Middle frontal gyrus (tissue), 1 donor: Measurements from ENCODE around the gene PDE1C.

ENCODE experiments used
- DNase-seq: peaks from one replicate; pipeline ENCODE4 v3.0.0-alpha.2; 2015; ENCODE audit warnings: low spot score; ENCODE audit errors: extremely low spot score

Gene PDE1C

GRCh38 chr7:31785101-31785500 is 285.1 kb downstream of the PDE1C start:
- DNase-seq = no peak

- no peak for DNase-seq
Measured at GRCh38 chr7:31783221-31783620, 287.0 kb downstream of the PDE1C start.

GRCh38 chr7:31782411-31782991 is 287.7 kb downstream of the PDE1C start:
- peak; percentile 49 for DNase-seq

DNA sequence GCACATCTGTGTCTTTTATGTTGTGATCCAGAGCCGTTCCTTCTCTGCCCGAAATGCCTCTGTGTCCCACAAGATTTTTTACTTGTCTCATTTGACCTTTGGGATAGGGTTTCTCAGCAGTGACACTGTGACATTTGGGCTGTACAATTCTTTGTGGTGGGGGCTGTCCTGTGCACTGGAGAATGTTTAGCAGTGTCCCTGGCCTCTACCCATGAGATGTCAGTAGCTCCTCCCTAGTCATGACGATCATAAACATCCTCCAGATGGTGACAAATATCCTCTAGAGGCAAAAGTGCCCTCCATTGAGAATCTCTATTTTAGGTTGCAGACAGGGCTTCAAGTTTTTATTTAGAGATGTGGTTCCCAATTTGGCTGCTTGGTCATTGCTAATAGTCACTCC is 291.9 kb downstream of the PDE1C start:
- no peak for DNase-seq

DNA sequence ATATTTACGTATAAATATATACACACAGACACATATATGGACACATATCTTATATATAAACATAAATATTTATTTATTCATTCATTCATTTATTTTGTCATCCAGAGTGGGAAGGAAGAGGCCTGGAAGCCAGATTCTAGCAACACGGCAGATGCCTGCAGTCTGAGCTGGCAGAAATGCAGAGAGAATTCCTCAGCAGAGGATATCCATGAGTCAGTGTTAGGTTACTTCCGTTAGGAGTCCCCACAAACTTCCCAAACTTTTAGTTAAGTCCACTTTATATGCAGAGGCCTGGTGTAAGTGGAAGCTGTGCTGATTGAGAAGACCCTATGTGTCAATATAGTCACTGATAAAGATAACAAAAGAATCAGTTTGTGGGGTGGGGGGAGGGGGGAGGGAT is 293.6 kb downstream of the PDE1C start:
- DNase-seq = no peak

DNA sequence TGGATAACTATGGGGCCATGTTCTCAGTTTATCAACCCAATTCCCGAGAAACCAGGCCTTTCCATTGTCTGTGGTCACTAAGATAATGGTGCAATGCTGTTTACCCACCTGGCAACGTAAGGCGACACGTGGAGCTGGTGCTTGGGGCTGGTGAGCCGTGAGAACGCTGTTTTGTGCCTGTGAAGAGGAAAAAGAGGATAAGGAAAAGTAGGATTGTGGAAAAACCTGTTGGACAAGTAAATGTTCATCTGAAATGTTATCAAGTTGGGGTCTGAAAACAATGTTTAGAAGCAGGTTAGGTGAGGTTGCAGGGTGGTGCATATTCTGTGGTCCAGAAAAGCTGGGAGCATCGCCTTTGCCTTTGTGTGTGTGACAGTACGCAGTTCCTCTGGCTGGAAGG is 294.7 kb downstream of the PDE1C start:
- DNase-seq = no peak

DNA sequence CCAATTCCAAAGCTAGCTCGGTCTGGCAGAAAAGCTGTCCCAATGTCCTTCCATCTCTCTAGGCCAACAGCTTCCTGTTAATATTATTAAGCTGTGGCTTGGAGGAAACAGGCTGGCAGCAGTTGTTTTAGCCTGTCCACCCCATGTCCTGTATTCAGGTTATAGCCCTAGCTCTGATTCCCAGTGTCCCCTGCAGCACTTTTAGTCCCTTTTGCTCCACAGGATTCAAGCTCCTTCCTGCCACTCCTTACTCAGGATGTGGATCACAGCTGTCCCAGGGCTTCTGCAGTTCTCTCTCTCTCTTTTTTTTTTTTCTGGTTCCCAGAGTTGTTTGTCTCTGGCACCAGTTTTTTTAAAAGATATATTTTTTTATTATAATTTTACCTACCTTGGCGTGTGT is 298.0 kb downstream of the PDE1C start:
- no peak for DNase-seq

DNA sequence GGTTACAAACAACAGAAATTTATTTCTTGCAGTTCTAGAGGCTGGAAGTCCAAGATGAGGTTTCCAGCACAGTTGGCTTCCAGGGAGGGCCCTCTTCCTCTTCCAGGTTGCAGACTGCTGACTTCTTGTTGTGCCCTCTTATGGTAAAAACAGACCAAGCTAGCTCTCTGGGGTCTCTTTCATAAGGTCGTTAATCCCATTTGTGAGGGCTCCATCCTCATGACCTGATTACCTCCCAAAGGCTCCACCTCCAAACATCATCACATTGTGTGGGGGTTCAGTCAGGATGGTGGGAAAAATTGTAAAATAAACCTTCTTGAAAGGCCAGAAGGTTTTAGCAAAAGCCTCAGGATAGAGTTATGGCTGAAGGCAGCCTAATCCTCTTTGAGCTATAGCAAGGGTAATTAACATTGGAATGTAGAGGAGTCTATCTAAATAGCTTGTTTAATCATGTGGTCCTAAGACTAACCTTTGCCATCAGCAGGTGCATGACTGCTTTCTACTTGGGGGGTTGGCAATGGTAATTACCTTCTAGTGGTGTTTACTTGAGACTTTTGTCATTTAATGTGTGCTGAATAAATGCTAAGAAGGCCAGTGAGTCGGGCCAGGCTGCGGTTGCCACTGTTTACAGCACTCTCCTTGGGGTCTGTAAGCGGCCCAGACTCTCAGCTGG is 302.4 kb downstream of the PDE1C start:
- DNase-seq = no peak

- DNase-seq = no peak
Measured at GRCh38 chr7:31764462-31764861, 305.7 kb downstream of the PDE1C start.

GRCh38 chr7:31763548-31763947 is 306.7 kb downstream of the PDE1C start:
- DNase-seq = no peak

- no peak for DNase-seq
Measured at GRCh38 chr7:31761646-31762045, 308.6 kb downstream of the PDE1C start.

DNA sequence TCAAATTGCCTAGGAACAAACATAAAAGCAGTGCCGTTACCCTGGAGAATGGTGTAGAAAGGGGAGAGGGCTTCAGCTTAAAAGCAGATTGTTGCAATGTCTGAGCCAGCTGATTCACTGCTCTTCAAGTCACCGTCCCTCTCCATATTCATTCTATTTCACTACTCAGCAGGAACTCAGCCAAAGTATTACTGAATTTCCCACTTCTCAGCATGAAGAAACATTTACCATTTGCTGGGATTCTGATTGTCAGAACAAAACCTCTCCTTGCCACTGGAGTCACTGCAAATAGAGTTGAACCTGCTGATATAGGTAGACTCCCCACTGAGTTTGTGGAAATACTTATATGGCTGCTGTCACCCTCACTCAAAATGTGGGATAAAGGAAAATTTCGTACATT is 311.5 kb downstream of the PDE1C start:
- DNase-seq = no peak

- DNase-seq = no peak
Measured at GRCh38 chr7:31751726-31752125, 318.5 kb downstream of the PDE1C start.

DNA sequence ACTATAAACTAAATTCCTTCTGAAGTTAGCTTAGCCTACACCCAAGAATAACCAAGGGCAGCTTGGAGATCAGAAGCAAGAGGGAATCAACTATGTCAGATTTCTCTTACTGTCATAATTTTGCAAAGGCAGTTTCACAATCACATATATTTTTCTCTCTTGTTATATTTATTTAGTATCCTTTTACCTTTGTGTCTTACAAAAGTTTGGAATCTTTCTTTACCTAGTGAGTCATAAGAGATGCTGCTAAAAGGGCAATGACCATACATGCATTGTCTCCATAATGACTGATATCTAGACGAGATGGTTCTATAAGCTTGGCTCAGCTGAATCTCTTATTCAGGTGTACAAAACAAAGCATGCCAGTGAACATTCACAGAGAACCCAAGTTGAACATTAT is 322.1 kb downstream of the PDE1C start:
- DNase-seq = no peak

GRCh38 chr7:31747553-31747952 is 322.7 kb downstream of the PDE1C start:
- no peak for DNase-seq

DNA sequence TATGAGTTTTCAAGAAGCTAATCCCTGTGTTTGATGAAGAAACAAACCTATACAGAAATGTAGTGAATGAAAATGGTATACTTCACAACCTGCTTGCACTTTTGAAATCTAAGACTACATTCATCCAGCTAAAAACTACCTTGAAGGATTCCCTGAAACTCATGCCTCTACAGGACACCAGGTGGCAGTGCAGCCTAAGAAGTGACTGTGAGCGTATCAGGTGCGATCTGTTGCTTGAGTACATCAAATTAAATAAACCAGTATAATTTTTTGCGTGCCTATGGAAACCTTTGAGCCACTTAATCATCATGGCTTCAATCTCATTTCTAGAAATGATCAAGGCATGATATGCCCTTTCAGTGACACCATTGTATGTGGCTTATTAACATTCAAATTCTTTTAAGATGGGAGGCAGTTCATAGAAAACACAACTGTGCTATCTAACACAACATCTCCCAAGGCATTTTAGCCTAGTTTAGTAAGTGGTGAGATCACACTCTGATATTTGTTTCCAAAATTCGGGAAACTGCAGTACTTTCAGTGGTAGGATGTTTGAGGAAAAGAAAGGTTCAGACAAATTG is 325.8 kb downstream of the PDE1C start:
- DNase-seq = peak; percentile 70

DNA sequence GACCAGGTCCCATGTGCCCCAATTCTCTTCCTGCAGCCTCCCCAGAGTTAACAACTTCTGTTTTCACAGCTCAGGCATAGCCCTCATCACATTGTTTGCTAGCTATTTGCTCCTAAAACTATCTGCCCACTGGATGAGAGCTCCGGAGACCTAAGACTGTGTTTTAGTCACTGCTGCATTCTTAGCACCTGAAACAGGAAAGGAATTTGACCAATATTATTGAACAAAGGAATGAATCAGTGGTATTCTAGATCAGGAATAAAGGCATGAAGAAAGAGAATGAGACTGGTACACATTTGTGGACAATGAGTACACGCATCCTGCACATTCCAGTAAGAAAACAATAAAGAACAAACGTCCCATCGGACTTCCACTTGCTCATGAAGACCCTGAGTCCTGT is 328.4 kb downstream of the PDE1C start:
- DNase-seq = no peak

DNA sequence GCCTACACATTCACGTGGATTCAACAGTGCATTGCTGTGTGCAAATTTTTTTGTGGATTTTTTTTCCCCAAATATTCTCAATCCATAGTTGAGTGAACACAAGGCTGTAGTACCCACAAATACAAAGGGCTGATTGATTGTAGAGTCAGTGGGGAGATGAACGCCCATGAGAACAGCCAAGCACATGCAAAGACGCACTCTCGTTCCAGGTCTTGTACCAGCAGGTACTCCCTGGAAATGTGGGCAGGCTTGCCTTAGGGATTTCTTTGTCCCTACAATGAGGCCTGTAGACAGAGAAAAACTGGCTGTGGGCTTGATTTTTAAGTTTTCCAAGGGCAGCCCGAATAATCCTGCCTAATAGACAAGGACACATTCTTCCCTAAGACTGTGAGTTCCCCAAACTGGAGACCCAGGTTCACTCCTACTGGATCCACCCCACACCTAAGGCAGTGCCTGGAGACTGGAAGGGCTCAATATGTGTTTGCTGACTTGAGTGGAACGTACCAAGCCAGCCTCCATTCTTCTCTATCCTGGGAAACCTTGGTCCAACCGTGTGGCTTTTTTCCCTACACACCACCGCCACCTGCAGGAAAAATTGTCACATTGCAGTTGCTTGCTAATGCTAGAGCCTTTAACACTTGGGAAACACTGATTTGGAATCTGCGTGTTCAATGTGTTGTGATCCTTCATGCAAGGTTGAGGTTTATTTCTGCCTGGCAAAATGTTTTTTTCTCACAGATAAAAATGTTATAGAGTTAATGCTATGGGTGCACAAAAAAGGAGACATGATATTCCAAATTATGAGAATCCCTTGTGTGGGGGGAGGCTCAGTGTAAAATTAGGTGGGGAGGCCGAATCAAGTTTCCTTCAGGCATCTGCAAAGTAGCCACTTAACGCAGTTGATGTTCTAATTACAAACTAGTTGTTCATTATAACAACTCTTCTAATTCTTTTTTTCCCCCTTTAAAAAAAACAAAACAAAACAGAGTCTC is 333.9 kb downstream of the PDE1C start:
- peak; percentile 74 for DNase-seq

- no peak for DNase-seq
Measured at GRCh38 chr7:31734456-31734855, 335.8 kb downstream of the PDE1C start.

DNA sequence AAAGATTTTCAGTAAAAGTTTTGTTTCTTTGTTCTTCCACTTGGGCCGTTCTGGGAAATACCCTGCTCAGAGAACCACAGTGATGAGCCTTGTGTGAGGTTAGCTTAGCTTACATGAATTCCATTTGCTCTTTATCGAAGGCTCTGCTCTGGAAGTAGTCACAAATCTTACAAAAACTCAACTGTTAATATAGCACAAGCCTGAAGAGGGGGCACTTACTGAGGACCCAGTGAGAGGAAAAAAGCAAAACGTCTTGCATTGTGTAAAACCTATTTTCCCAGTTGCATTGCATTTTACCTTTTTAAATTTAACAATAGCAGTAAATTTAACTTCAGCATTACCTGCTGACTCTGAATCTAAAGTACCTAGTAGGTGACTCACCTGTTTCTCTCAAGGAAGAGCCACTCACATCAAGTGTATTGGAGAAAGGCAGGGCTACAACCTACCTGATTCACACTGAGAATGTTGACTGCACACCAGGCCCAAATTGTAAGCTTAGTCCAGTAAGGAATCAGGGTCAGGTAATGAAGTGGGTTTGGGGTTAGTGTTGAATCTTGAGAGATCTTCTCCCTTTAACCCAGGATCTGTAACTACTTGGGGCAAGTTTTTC is 340.9 kb downstream of the PDE1C start:
- DNase-seq = no peak

- DNase-seq = no peak
Measured at GRCh38 chr7:31724696-31725095, 345.5 kb downstream of the PDE1C start.
